Measurements from ENCODE around the gene HRH1. TPM values are rescaled to one million over a fixed set of nuclear protein-coding genes. Genes with fewer than 3 reads are reported as not detected.
"Not testable (repeated sequence)": the region's sequence is repeated elsewhere in the genome, so short reads cannot be mapped to it uniquely, and the experiment has no call there.

HRH1 gene
- total RNA-seq = 1 to 10 TPM in 1 of 2 experiments, under 1 TPM in 1; 0.98 to 1.4 TPM

GRCh38 chr3:11154036-11154952 is at the start of gene HRH1:
TSS of gene HRH1 (plus strand) at chr3:11154493. CDS start at chr3:11259038, 104,545 bp downstream.
- peaks cover 12% of the 10 kb centered on the region for H3K4me1 Mint-ChIP-seq
- ATAC-seq = peak; percentile 53
- peaks cover 62% of the 10 kb centered on the region for H3K27me3 Mint-ChIP-seq
- H3K27ac Mint-ChIP-seq = no peak within 1 kb of the TSS
- intact Hi-C loops (cut with DNase I, micrococcal nuclease) = no loop called here
- H3K9me3 Mint-ChIP-seq (ENCODE audit: low read depth) = no peaks in the 10 kb centered on the region
- DNase-seq = peak; percentile 36
- H3K36me3 Mint-ChIP-seq (ENCODE audit: low read depth) = no peaks in the 10 kb centered on the region
- ChIA-PET POLR2A (no interaction called here), CTCF (interaction anchor here (1.3 kb wide), 1 partner anchor 41 kb away, joined by 4 read pairs; no protein-coding TSS in a partner anchor)
- peak within 1 kb of the TSS; percentile 10 for H3K4me3 Mint-ChIP-seq

- intact Hi-C loops (cut with DNase I, micrococcal nuclease); H3K27ac Mint-ChIP-seq; POLR2A ChIA-PET; H3K4me1 Mint-ChIP-seq; ATAC-seq; H3K4me3 Mint-ChIP-seq; CTCF ChIA-PET; H3K36me3 Mint-ChIP-seq (ENCODE audit: low read depth); DNase-seq; H3K9me3 Mint-ChIP-seq (ENCODE audit: low read depth): not testable (repeated sequence)
- peaks cover 34% of the 10 kb centered on the region for H3K27me3 Mint-ChIP-seq
These were observed 41.0 kb upstream of the HRH1 start for GRCh38 chr3:11113316-11113715.

GRCh38 chr3:11115548-11115947 is 38.7 kb upstream of the HRH1 start:
- intact Hi-C loops (cut with DNase I, micrococcal nuclease) = no loop called here
- ChIA-PET CTCF (no interaction called here), POLR2A (no interaction called here)
- H3K36me3 Mint-ChIP-seq (ENCODE audit: low read depth) = no peaks in the 10 kb centered on the region
- no peak overlapping the region for H3K27ac Mint-ChIP-seq
- no peak for DNase-seq
- no peak overlapping the region for H3K4me3 Mint-ChIP-seq
- H3K9me3 Mint-ChIP-seq (ENCODE audit: low read depth) = peaks cover 8% of the 10 kb centered on the region
- H3K4me1 Mint-ChIP-seq = no peaks in the 10 kb centered on the region
- no peak for ATAC-seq
- peaks cover 36% of the 10 kb centered on the region for H3K27me3 Mint-ChIP-seq

GRCh38 chr3:11116336-11117059 is 37.8 kb upstream of the HRH1 start:
- intact Hi-C loops (cut with DNase I, micrococcal nuclease) = no loop called here
- H3K27ac Mint-ChIP-seq = no peak overlapping the region
- no peak for DNase-seq

GRCh38 chr3:11117591-11117990 is 36.7 kb upstream of the HRH1 start:
- ATAC-seq (no peak), DNase-seq (no peak)
- Mint-ChIP-seq H3K27me3 (peaks cover 30% of the 10 kb centered on the region), H3K4me3 (no peak overlapping the region), H3K27ac (no peak overlapping the region), H3K36me3 (ENCODE audit: low read depth) (no peaks in the 10 kb centered on the region), H3K4me1 (no peaks in the 10 kb centered on the region), H3K9me3 (ENCODE audit: low read depth) (peaks cover 8% of the 10 kb centered on the region)
- ChIA-PET POLR2A (no interaction called here), CTCF (no interaction called here)
- intact Hi-C loops (cut with DNase I, micrococcal nuclease) = no loop called here

More at GRCh38 chr3:11116336-11117059, 37.8 kb upstream of the HRH1 start:
- POLR2A ChIA-PET = no interaction called here
- CTCF ChIA-PET = no interaction called here
- H3K4me3 Mint-ChIP-seq = no peak overlapping the region
- H3K4me1 Mint-ChIP-seq = no peaks in the 10 kb centered on the region
- no peak for ATAC-seq
- no peaks in the 10 kb centered on the region for H3K36me3 Mint-ChIP-seq (ENCODE audit: low read depth)
- H3K9me3 Mint-ChIP-seq (ENCODE audit: low read depth) = peaks cover 8% of the 10 kb centered on the region
- H3K27me3 Mint-ChIP-seq = peaks cover 35% of the 10 kb centered on the region

- H3K4me3 Mint-ChIP-seq = no peak overlapping the region
- peaks cover 8% of the 10 kb centered on the region for H3K9me3 Mint-ChIP-seq (ENCODE audit: low read depth)
- ChIA-PET CTCF (no interaction called here), POLR2A (no interaction called here)
- ATAC-seq (no peak), DNase-seq (no peak)
- no peaks in the 10 kb centered on the region for H3K4me1 Mint-ChIP-seq
- H3K27me3 Mint-ChIP-seq = peaks cover 29% of the 10 kb centered on the region
- H3K36me3 Mint-ChIP-seq (ENCODE audit: low read depth) = no peaks in the 10 kb centered on the region
- intact Hi-C loops (cut with DNase I, micrococcal nuclease) = no loop called here
- no peak overlapping the region for H3K27ac Mint-ChIP-seq
These were observed 36.1 kb upstream of the HRH1 start for GRCh38 chr3:11118181-11118682.

GRCh38 chr3:11120091-11120805 is 34.0 kb upstream of the HRH1 start:
- Mint-ChIP-seq H3K27ac (no peak overlapping the region), H3K4me1 (no peaks in the 10 kb centered on the region), H3K36me3 (ENCODE audit: low read depth) (no peaks in the 10 kb centered on the region), H3K27me3 (peaks cover 29% of the 10 kb centered on the region), H3K4me3 (no peak overlapping the region), H3K9me3 (ENCODE audit: low read depth) (no peaks in the 10 kb centered on the region)
- ATAC-seq (no peak), DNase-seq (no peak)
- POLR2A ChIA-PET = no interaction called here
- CTCF ChIA-PET = interaction anchor here (0.9 kb wide), 1 partner anchor 9 kb away, joined by 4 read pairs; no protein-coding TSS in a partner anchor
- intact Hi-C loops (cut with DNase I, micrococcal nuclease) = no loop called here

- no peak for ATAC-seq
These were observed 27.6 kb upstream of the HRH1 start for GRCh38 chr3:11126653-11127052.

GRCh38 chr3:11128682-11129632 is 25.3 kb upstream of the HRH1 start:
- DNase-seq = peak; percentile 32
- H3K9me3 Mint-ChIP-seq (ENCODE audit: low read depth) = no peaks in the 10 kb centered on the region
- no peak overlapping the region for H3K27ac Mint-ChIP-seq
- ChIA-PET CTCF (no interaction called here), POLR2A (no interaction called here)
- no peaks in the 10 kb centered on the region for H3K36me3 Mint-ChIP-seq (ENCODE audit: low read depth)
- H3K4me3 Mint-ChIP-seq = no peak overlapping the region
- peaks cover 6% of the 10 kb centered on the region for H3K4me1 Mint-ChIP-seq
- intact Hi-C loops (cut with DNase I, micrococcal nuclease) = loop anchor here in 1 of 2 experiments (1.0 kb wide), 1 partner anchor 372 kb away; no protein-coding TSS in a partner anchor
- ATAC-seq = peak; percentile 91
- peaks cover 9% of the 10 kb centered on the region for H3K27me3 Mint-ChIP-seq

More at GRCh38 chr3:11126653-11127052, 27.6 kb upstream of the HRH1 start:
- no peak for DNase-seq
- Mint-ChIP-seq H3K27me3 (peaks cover 15% of the 10 kb centered on the region), H3K9me3 (ENCODE audit: low read depth) (no peaks in the 10 kb centered on the region), H3K4me1 (peaks cover 6% of the 10 kb centered on the region), H3K27ac (no peak overlapping the region), H3K36me3 (ENCODE audit: low read depth) (no peaks in the 10 kb centered on the region), H3K4me3 (no peak overlapping the region)
- CTCF ChIA-PET = no interaction called here
- intact Hi-C loops (cut with DNase I, micrococcal nuclease) = no loop called here
- POLR2A ChIA-PET = no interaction called here

- Mint-ChIP-seq H3K9me3 (ENCODE audit: low read depth) (no peaks in the 10 kb centered on the region), H3K27ac (no peak overlapping the region), H3K36me3 (ENCODE audit: low read depth) (no peaks in the 10 kb centered on the region), H3K4me3 (no peak overlapping the region), H3K4me1 (peaks cover 6% of the 10 kb centered on the region), H3K27me3 (peaks cover 9% of the 10 kb centered on the region)
- POLR2A ChIA-PET = no interaction called here
- CTCF ChIA-PET = interaction anchor here (0.6 kb wide), 2 partner anchors 26 to 42 kb away, joined by 3 read pairs; no protein-coding TSS in a partner anchor
- intact Hi-C loops (cut with DNase I, micrococcal nuclease) = no loop called here
- DNase-seq (no peak), ATAC-seq (no peak)
These were observed 23.9 kb upstream of the HRH1 start for GRCh38 chr3:11130385-11130784.
